Activated CD4-positive, CD25-positive, alpha-beta regulatory T cell treated with anti-CD3 and anti-CD28 coated beads, Interleukin-2, amount 50 U/mL, for 72 hours (primary cell): ENCODE measurements around the gene MTHFD2L.

ENCODE experiments used
- DNase-seq: peaks from one replicate; pipeline ENCODE4 v3.0.0; 2021

The MTHFD2L gene

DNA sequence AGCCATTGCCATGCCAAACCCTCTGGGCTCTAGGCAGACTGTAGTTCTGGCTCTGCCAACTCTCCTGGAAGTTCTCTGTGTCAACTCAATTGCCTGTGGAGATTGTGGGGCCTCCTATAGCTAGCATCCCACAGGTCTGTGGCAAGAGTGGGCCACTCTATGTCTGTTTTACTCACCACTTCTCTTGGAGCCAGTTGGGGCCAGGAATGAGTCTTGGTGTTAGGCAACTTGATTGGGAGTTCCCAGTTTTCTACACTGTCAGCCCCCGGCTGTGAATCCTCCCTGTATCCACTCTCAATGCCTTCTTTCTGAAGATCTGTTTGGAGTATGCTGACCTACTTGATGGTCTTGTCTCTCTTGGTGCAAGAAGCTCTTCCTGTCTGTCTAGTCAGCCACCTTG, 102.1 kb downstream of the MTHFD2L start:
- DNase-seq, result no peak

DNA sequence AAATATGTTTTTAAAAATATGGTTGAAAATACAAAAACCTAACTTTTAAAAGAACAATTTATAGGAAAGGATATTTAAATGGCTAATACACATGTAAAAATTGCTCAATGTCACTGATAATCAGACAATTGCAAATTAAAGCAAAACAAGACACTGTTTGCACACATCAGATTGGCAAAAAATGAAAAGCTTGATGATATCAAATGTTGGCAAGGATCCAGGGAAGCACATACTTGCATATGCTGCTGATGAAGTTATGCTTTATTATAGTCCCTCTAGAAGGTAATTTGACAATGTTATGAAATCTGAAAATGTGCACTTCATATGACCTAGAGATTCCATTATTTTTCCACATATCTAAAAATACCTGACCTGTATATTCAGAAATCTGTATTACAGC, 104.6 kb downstream of the MTHFD2L start:
- no peak for DNase-seq

DNA sequence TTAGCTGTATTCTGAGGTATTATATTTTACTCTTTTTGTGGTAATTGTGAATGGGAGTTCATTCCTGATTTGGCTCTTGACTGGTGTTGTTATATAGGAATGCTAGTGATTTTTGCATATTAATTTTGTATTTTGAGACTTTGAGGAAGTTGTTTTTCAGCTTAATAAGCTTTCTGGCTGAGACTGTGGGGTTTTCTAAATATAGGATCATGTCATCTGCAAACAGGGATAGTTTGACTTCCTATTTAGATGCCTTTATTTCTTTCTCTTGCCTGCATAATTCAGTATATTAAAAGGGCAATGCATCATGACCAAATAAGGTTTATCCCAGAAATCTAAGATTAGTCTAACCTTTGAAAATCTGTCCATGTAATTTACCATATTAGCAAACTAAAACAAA, 105.6 kb downstream of the MTHFD2L start:
- no peak for DNase-seq

DNA sequence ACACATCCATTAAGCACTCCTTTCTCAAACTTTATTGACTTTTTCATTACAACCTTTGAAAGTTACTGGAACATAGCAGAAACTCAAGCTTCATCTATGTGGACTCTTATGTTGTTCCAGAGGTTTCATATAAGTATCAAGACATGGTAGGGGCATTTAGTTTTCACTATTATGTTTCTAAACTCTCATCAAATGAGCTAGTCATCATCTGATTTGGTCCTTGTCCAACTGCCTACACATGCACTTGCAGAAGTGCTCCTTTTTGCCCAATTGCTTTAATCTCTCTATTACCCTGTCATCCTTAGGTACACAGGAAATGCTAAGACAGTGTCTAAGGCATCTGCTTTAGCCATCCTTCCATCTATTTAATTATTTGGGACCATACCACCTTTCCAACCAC, 108.2 kb downstream of the MTHFD2L start:
- DNase-seq, result no peak

DNA sequence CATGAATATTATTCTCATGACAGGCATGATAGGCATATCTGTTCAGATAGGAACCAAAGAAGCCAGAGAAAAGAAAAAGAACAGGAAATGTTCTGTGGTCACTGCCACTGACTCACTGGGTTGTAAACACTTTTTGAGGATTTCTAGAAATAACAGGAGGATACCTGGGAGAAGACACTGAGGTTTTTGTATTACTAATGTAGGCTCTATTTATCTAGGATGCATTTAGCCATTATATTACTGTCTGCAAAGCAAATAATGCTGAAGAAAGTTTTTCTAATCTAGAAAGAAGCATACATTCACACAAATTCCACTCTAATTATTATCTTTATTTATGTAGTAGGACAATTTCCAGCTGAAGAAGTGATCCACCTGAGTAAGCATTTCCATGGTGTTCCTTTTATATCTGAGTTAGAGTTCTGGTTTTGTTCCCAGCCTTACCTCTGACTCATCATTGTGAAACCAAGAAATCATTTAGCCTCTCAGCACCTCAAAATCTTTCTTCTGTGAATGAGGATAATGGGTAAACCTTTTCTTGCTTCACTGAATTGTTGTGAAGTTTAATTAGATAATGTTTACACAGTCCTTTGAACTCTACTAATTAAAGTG, 110.2 kb downstream of the MTHFD2L start:
- DNase-seq, result no peak

DNA sequence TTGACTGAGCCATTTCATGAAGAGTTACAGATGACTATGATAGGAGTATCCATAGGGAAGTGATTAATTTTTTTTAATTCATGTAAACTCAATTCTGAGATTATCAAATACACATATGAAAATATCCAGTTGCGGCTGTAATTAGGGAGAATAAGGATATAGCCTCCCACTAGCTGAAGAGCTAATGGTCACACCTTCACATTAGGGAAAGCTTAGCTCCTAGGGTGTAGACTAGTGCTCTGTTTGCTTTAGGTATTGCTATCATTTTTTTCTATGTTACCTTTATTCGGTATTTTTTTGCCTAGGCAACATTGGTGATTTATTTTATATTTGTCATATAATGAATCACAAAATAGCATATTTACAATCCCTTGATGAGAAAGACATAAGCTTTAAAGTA, 110.7 kb downstream of the MTHFD2L start:
- no peak for DNase-seq

DNA sequence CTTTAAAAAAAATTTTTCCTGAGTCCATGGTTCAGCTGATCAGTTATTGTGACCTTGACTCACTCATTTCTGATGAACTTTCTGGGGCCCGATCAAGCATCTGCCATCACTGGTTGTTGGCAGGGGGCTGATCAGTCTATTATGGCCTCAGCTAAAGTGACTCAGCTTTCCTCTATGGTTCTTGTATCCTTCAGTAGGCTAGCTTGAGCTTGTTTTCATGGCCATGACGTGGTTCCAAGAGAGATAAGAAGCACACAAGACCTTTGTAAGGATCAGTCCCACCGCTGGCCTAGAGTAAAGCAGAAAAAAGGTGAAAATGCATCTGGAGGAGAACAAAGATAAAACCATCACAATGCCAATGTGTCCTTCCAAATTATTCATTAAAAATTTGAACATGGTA, 120.6 kb downstream of the MTHFD2L start:
- DNase-seq, result no peak

DNA sequence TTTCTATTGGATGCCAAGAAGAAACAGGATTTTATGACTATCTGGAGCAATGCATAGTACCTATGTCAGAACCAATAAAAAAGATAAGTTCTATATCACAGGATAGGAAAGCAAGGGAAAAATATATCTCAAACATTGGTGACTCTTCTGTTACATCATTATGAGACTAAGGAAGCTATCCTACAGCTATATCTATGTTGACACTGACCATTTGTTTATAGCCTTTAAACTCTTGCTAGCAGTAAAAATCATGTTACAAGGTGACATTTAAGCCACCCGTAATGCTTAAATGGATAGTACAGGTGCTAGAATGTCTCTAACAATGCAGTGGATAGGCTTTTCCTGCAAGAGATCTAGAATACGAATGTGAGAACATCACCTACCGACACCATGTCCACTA, 121.8 kb downstream of the MTHFD2L start:
- no peak for DNase-seq

DNA sequence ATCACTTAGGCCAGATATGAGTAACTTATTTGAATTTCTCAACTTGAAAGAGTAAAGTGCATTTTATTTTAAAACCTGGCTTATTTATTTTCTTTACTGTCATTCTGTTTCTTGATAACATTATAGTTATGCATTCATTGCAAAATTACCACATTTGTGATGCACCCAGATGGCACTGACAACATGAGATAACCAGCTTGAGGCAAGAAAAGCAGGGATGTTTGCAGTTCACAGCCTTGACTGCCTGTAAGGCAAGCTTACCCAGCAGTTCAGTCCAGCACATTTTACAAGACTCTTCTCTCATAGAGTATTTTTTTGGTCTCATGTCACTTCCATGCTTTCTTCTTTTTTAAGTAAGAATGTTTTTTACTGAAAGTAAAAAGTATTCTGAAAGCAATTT, 125.0 kb downstream of the MTHFD2L start:
- DNase-seq, result no peak

DNA sequence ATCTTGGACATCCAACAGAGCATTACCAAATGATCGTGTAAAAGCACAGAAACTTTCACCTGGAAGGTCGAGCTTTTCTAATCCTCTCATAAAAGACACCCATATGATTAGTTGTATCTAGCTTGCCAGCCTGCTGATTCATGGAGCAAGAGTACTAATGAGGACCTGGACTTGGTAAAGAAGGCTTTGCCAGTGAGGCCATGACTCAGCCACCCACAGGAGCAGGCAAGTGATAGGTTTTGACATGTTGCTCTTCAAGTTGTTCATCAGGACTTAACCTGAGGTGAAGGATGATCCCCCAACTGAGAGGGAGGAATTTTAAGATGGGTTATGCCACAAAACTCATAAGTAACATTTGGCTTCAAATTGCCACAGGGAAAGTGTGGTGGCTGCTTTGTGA, 125.7 kb downstream of the MTHFD2L start:
- DNase-seq, result no peak

DNA sequence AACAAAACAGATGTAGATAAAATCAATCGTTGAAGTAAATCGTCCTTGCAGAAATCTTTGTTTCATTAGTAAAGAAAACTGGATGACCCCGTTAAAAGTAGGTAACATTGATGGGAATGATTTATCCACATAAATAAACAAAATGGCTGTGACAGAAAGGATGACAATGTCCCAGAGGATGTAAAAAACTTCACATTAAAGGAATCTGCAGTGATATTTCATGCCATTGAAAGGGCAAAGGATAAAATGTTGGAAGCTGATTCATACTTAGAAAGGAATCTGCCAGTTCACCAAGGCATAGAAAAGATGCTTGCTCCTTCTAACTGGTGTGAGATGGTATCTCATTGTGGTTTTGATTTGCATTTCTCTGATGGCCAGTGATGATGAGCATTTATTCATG, 126.1 kb downstream of the MTHFD2L start:
- DNase-seq, result no peak

DNA sequence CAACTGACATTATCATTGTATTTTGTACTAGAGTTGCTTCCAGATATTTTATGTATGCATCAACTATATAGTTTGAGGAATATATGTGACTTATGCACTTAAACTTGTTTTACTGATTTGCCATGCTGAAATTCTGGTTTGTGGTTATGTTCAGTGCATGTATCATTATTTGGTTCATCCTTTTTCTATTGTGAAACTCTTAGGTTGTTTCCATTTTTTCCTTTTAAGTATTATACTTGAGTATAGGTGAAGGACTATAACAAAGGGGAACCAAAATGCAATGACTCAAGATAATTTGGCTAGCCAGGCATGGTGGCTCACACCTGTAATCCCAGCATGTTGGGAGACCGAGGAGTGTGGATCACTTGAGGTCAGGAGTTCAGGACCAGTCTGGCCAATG, 129.2 kb downstream of the MTHFD2L start:
- DNase-seq, result no peak

DNA sequence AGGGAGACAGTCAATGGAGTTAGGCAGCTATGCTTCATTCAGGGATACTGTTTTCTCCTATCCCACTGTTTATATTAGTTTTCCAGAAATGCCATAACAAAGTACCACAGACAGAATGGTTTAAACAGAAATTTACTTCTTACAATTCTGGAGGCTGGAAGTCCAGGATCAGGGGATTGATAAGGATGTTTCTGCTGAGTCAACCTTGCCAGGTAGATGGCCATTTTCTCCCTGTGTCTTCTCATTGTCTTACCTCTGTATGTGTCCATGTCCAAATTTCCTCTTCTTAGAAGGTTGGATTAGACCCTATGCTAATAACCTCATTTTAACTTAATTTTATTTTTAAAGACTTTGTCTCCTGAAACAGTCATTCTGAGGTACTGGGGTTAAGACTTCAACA, 129.9 kb downstream of the MTHFD2L start:
- no peak for DNase-seq

DNA sequence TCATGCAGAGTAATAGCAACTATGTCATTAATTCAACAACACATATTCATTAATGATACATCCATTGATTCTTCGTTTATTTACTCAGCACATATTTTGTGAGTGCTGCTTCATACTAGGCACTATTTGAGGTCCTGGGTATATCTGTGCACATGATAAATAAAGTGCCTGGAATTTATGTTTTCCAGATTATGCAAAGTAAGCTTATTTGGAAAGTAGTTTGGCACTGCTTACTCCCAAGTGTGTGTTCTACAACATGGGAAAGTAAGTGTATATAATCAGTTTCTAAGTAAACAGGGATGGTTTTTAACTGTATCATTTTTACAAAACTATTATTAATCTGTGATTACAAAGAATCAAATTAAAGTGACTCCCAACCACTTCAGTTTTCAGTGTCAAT, 133.6 kb downstream of the MTHFD2L start:
- no peak for DNase-seq

DNA sequence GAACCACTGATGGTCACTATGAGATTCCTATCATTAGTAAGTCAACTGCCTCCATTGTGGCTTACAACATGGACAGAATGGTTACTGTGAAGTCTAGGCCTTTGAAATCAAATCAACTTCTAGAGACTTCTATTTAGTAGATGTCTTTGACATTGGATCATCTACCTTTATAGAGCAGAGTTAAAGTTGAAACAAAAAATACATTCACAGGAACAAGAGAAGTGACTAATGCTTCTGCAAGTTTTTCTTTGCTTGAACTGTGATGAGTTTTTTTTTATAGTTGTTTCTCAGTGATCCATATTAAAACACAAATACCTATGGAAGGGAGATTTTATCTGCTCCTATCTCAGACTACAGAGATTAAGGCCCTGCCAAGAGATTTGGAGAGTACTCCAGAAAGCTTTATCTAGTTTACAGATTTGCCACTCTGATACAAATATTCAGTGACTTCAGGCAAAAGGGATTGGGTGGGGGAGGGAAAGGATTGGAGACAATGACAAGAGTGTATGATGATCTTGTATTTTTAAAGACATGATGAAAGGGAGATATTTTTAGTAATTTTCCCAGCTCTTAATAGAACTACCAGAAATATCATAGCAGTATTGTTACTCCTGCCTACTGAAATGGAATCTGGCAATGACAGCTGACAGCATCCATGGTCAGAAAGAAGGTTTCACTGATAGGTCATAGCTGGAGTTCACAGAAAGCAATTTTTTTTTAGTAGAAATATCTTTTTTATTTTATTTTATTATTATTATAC, 134.4 kb downstream of the MTHFD2L start:
- DNase-seq, result no peak

DNA sequence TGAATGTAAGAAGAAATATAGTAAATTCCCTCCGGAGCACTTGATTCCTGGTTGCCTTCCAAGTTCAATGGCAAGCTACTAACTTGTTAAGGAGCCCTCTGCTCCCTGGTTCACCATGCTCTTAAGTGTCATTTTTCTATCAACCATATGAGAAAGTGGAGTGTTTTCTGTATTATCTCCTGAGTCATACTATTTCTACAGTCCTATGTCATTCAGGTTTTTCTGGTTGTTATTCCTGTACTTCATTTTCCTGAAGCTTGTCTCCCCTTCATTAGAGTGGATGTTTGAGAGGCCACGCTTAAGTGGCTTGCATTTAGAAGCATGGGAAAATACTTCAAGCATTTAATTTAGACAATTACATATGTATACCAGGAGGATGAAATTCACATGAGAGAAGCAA, 135.6 kb downstream of the MTHFD2L start:
- DNase-seq, result no peak

DNA sequence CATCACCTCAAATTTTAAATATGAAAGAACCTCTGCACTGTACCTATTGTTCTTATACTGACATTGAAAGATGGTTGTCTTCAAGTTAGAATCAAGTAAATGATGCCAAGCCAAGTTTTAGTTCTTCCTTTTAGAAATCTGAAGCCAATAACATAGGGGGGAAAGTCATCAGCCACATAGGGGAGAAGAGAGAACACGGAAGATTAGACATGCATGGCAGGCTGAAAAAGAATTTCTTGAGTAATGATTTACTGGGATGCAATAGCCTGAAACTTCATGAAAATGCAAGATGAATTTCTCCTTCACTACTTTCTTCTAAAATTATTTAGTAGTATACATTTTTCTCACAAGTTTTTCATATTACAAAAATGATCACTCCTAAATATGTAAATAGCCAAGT, 136.8 kb downstream of the MTHFD2L start:
- no peak for DNase-seq

DNA sequence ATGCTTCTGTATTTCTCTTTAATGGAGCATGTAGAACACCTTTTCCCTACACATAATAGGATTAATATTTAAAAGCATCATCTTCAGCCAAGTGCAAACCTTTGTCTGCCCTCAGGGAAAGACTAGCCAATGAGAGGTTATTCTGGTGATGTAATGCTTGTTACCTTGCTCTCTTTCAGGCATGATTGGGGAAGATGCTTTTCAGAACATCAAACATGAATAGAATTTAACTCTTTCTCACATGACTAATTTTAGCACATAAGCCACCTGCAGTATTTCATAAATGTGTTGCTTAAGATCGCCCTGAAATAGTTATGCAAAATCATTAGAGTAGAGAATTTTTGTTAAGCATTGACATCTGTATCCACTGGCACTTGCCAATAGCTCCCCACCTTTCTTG, 139.6 kb downstream of the MTHFD2L start:
- DNase-seq, result no peak

DNA sequence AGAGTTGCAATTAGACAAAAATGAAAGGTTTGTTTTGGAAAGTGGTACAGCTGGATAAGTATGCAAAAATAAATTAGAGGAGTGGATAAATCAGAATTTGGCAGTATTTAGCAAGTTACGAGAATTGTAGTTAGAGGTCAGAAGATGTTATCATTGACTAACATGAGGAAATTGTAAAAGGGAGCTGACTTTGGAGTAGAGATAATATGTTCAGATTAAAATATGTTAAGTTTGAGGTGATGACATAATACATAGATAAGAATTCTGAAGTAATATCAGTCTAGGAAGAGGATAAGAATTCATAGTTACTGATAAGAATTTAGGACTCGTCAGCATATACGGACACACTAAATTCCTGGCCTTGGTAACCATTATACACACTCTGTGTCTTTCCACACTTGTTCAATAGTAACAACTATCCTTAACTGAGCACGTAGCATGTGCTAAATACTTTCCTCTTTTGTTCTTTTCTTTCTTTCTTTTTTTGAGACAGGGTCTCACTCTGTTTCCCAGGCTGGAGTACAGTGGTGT, 146.2 kb downstream of the MTHFD2L start:
- DNase-seq, result no peak

DNA sequence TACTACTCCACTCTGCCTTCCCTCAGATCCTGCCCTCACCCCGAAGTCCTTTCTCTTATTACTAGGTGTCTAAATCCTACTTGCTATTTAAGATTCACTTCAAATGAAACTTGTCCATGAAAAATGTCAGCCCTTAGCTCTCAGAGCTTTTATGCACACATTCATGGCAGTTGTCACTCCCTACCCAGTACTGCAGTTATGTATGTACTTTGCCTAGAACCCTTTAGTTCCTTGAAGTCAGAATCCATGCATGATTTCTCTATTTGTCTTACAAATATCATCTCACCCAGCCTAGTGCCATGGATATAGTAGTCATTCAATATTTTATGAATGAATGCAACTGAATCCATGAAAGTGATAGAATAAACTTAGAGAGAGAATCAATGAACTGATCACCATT, 147.1 kb downstream of the MTHFD2L start:
- no peak for DNase-seq

DNA sequence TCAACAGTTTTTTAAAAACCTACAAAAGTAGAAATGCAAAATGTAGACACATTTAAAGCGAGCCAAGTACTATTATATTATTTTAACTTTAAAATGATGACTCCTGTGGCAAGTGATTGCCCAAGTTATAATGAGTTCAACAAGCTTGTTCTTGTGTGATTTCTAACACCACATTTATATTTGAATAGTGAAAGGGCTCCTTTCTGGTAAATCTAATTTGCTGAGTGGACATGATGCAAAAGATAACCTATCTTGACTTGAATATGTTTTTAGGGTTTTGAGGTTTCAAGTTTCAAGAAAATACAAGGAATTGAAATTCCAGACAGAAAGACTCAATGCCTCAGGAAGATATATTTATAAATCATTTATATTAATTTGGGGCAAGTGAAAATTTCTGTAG, 149.3 kb downstream of the MTHFD2L start:
- no peak for DNase-seq

DNA sequence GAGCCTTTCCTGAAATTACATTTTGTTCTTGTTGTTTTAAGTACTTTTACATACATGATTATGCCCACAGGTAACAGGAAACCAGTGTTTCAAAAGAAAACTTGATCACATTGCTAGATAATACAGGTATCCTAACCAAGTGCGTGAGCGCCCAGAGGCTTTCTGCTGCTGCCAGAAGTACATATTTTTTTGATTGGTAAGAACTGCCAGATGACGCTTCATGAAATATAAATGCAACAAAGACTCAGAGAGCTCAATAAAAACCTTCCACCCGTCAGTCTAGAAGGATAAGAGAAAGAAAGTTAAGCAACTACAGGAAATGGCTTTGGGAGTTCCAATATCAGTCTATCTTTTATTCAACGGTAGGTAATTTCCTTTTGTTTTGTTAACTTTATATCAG, 150.3 kb downstream of the MTHFD2L start, which contains the start of gene EPGN:
EPGN (plus strand) TSS at position 256 of the 400 bp plus-strand sequence; CDS start at position 320, 64 bp downstream.
- DNase-seq, result no peak

DNA sequence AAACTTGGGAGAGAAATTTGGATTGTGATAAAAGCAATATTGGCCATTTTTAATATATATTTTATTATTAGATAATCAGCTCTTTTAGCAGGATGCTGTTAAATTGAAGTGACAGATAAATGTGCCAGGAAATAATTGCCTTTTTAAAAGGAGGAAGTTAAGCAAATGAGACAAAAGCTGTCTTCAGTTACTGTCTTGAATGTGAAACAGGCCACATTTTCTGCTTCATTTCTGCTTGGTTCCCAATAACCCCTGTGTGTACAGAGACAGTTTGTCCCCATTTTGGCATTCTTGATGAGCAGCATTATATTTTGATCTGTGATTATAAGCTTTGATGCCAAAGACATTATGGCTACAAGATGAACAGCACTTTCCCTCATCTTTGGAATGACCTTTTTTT, 151.3 kb downstream of the MTHFD2L start:
- DNase-seq, result no peak

DNA sequence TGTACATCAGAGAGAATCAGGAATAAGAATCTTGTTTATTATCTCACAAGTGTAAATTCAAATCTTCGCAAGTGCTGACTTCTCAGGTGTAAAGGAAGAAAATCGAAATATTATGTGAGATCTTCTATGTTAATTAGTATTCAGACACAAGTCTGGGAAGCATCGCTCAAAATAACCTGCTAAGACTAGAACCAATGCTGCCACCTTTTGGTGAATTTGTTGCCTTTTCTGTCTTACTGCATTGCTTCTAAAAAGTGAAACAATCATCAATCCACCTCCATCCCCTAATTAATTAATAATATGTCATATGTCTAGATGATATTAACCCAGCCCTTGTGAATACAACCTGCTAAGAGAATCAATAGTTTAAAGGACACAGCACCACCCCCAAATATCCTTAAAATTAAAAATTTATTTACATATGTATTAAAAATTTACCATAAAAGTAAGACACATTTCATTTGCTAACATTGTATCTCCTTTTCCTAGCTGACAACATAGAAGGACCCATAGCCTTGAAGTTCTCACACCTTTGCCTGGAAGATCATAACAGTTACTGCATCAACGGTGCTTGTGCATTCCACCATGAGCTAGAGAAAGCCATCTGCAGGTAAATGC, 153.9 kb downstream of the MTHFD2L start:
- DNase-seq, result no peak
